ENCODE results near the gene MUC13. TPM values are rescaled to one million over a fixed set of nuclear protein-coding genes. Genes with fewer than 3 reads are reported as not detected.
A peak's percentile ranks its signal among the peaks of the same experiment; 100 is the strongest.

Gene MUC13
- under 1 TPM in 1 of 4 donors, not detected in 3; 0.46 TPM for total RNA-seq

- no peak for TF ChIP-seq POLR2AphosphoS5 (IDR thresholded peaks at IDR 0.05)
- no peak for TF ChIP-seq EP300 (IDR thresholded peaks at IDR 0.05)
- TF ChIP-seq CTCF (IDR thresholded peaks at IDR 0.05): no peak
- TF ChIP-seq POLR2A (IDR thresholded peaks at IDR 0.05; ENCODE audit: low read depth): no peak
- no peaks in the 10 kb centered on the region for H3K27me3 ChIP-seq
- intact Hi-C loops (cut with DNase I): loop anchor here (10.0 kb wide), 1 partner anchor 230 kb away; no protein-coding TSS in a partner anchor
- DNase-seq (ENCODE audit: extremely low spot score): no peak
- peaks cover 0 to 4% (median 0%) of the 10 kb centered on the region in 4 donors for H3K9me3 ChIP-seq
- peaks cover 0 to 9% (median 2%) of the 10 kb centered on the region in 4 donors for H3K4me1 ChIP-seq
- H3K36me3 ChIP-seq: no peaks in the 10 kb centered on the region
- H3K4me3 ChIP-seq: no peak within 1 kb of the TSS
- 89% methylated on average over 5 of the region's 5 CpGs for WGBS
- no peak within 1 kb of the TSS for H3K27ac ChIP-seq (replicated peaks in 1 of 4)
Measured at GRCh38 chr3:124934577-124934976, at the start of gene MUC13. Gene MUC13 (minus strand): TSS chr3:124934751. CDS start chr3:124934712, 39 bp downstream.

- H3K36me3 ChIP-seq: peaks cover 0 to 30% (median 16%) of the 10 kb centered on the region in 4 donors
- peak overlapping the region in 2 of 4 donors; percentile 17 to 36 for H3K27ac ChIP-seq (replicated peaks in 1 of 4)
- no peaks in the 10 kb centered on the region for H3K27me3 ChIP-seq
- H3K4me3 ChIP-seq: no peak overlapping the region
- intact Hi-C loops (cut with DNase I): no loop called here
- no peak for DNase-seq (ENCODE audit: extremely low spot score)
- H3K9me3 ChIP-seq: no peaks in the 10 kb centered on the region
- H3K4me1 ChIP-seq: peaks cover 34 to 47% (median 41%) of the 10 kb centered on the region in 4 donors
- TF ChIP-seq POLR2A (IDR thresholded peaks at IDR 0.05; ENCODE audit: low read depth) (no peak), POLR2AphosphoS5 (IDR thresholded peaks at IDR 0.05) (no peak), EP300 (IDR thresholded peaks at IDR 0.05) (no peak), CTCF (IDR thresholded peaks at IDR 0.05) (no peak)
- WGBS: 83% methylated on average over 2 of the region's 2 CpGs
Measured at GRCh38 chr3:124982855-124983254, 48.3 kb upstream of the MUC13 start.

GRCh38 chr3:124981472-124981871 is 46.9 kb upstream of the MUC13 start:
- WGBS: 45% methylated on average over 5 of the region's 5 CpGs
- Histone ChIP-seq H3K9me3 (no peaks in the 10 kb centered on the region), H3K4me3 (no peak overlapping the region), H3K27me3 (no peaks in the 10 kb centered on the region), H3K4me1 (peaks cover 28 to 40% (median 35%) of the 10 kb centered on the region in 4 donors), H3K27ac (replicated peaks in 1 of 4) (no peak overlapping the region), H3K36me3 (peaks cover 0 to 43% (median 21%) of the 10 kb centered on the region in 4 donors)
- no peak for TF ChIP-seq POLR2AphosphoS5 (IDR thresholded peaks at IDR 0.05)
- no peak for TF ChIP-seq POLR2A (IDR thresholded peaks at IDR 0.05; ENCODE audit: low read depth)
- TF ChIP-seq CTCF (IDR thresholded peaks at IDR 0.05): no peak
- TF ChIP-seq EP300 (IDR thresholded peaks at IDR 0.05): no peak
- DNase-seq (ENCODE audit: extremely low spot score): no peak
- intact Hi-C loops (cut with DNase I): no loop called here

GRCh38 chr3:124978627-124979026 is 44.1 kb upstream of the MUC13 start:
- intact Hi-C loops (cut with DNase I): no loop called here
- no peak for DNase-seq (ENCODE audit: extremely low spot score)
- Histone ChIP-seq H3K9me3 (no peaks in the 10 kb centered on the region), H3K4me1 (peaks cover 0 to 21% (median 17%) of the 10 kb centered on the region in 4 donors), H3K27me3 (no peaks in the 10 kb centered on the region), H3K4me3 (no peak overlapping the region), H3K27ac (replicated peaks in 1 of 4) (no peak overlapping the region), H3K36me3 (peaks cover 2 to 56% (median 30%) of the 10 kb centered on the region in 4 donors)
- 96% methylated on average over 7 of the region's 7 CpGs for WGBS
- TF ChIP-seq EP300 (IDR thresholded peaks at IDR 0.05) (no peak), POLR2A (IDR thresholded peaks at IDR 0.05; ENCODE audit: low read depth) (no peak), POLR2AphosphoS5 (IDR thresholded peaks at IDR 0.05) (no peak)

- no peak overlapping the region for H3K27ac ChIP-seq (replicated peaks in 1 of 4)
- no peak overlapping the region for H3K4me3 ChIP-seq
- H3K9me3 ChIP-seq: no peaks in the 10 kb centered on the region
- DNase-seq (ENCODE audit: extremely low spot score): no peak
- intact Hi-C loops (cut with DNase I): no loop called here
- peaks cover 0 to 16% (median 1%) of the 10 kb centered on the region in 4 donors for H3K4me1 ChIP-seq
- TF ChIP-seq CTCF (IDR thresholded peaks at IDR 0.05) (no peak), POLR2AphosphoS5 (IDR thresholded peaks at IDR 0.05) (no peak), EP300 (IDR thresholded peaks at IDR 0.05) (no peak), POLR2A (IDR thresholded peaks at IDR 0.05; ENCODE audit: low read depth) (no peak)
- H3K36me3 ChIP-seq: peaks cover 9 to 70% (median 41%) of the 10 kb centered on the region in 4 donors
- 94% methylated on average over 6 of the region's 6 CpGs for WGBS
- H3K27me3 ChIP-seq: no peaks in the 10 kb centered on the region
Measured at GRCh38 chr3:124976383-124976782, 41.8 kb upstream of the MUC13 start.

Measured in esophagus muscularis mucosa (tissue), 4 donors.